OCI-LY1 (cell line): Measurements from ENCODE around the gene KCTD18.
A peak's percentile ranks its signal among the peaks of the same experiment; 100 is the strongest.

ENCODE experiments used
- H2AFZ ChIP-seq: fragments of 200-600 bp; sonication (generic), shearing (Covaris generic); 2 replicates; pipeline ENCODE4 v1.6.0; 2014; ENCODE audit warnings: antibody characterized with exemption, mild to moderate bottlenecking, low read length
- H3F3A ChIP-seq: fragments of 200-600 bp; sonication (generic), shearing (Covaris generic); 2 replicates; pipeline ENCODE4 v1.6.0; 2014; ENCODE audit warnings: mild to moderate bottlenecking, antibody characterized with exemption, low read length, moderate library complexity; ENCODE audit not compliant: insufficient read depth
- H3K27ac ChIP-seq: fragments of 200-600 bp; sonication (generic); 2 replicates; pipeline ENCODE4 v1.5.1; 2014; ENCODE audit warnings: low read length, mixed run types, mild to moderate bottlenecking, low read depth; ENCODE audit not compliant: poor library complexity, severe bottlenecking
- H3K27me3 ChIP-seq: fragments of 200-600 bp; sonication (generic); 2 replicates; pipeline ENCODE4 v1.6.0; 2014; ENCODE audit warnings: antibody characterized with exemption, mild to moderate bottlenecking, low read length, moderate library complexity; ENCODE audit not compliant: insufficient read depth
- H3K36me3 ChIP-seq: fragments of 200-600 bp; sonication (generic); 2 replicates; pipeline ENCODE4 v1.6.1; 2014; ENCODE audit warnings: mild to moderate bottlenecking, antibody characterized with exemption, low read length, moderate library complexity, mixed read lengths; ENCODE audit not compliant: insufficient read depth
- H3K4me1 ChIP-seq: fragments of 200-600 bp; sonication (generic); 2 replicates; pipeline ENCODE4 v1.5.1; 2014; ENCODE audit warnings: mild to moderate bottlenecking, low read length, moderate library complexity; ENCODE audit not compliant: insufficient read depth, severe bottlenecking
- H3K4me2 ChIP-seq: fragments of 200-600 bp; sonication (generic), shearing (Covaris generic); 2 replicates; pipeline ENCODE4 v1.6.1; 2014; ENCODE audit warnings: low read length
- H3K4me3 ChIP-seq: fragments of 200-600 bp; sonication (generic); 2 replicates; pipeline ENCODE4 v1.5.1; 2014; ENCODE audit warnings: low read length, low read depth, mild to moderate bottlenecking, mixed read lengths; ENCODE audit not compliant: poor library complexity, severe bottlenecking
- H3K79me2 ChIP-seq: fragments of 200-600 bp; shearing (Covaris generic); 2 replicates; pipeline ENCODE4 v1.6.1; 2016; ENCODE audit warnings: mixed run types, low read length, mixed read lengths; ENCODE audit not compliant: insufficient read depth
- H3K9ac ChIP-seq: fragments of 200-600 bp; sonication (generic), shearing (Covaris generic); 2 replicates; pipeline ENCODE4 v1.6.1; 2014; ENCODE audit warnings: mild to moderate bottlenecking, low read length, mixed read lengths
- H3K9me2 ChIP-seq: fragments of 200-600 bp; sonication (generic), shearing (Covaris generic); 2 replicates; pipeline ENCODE4 v1.6.1; 2014; ENCODE audit warnings: low read depth, mild to moderate bottlenecking, low read length, mixed read lengths
- H3K9me3 ChIP-seq: fragments of 200-600 bp; shearing (Covaris generic); 2 replicates; pipeline ENCODE4 v1.6.1; 2014; ENCODE audit warnings: low read length, mixed read lengths
- H4K20me1 ChIP-seq: fragments of 200-600 bp; sonication (generic), shearing (Covaris generic); 2 replicates; pipeline ENCODE4 v1.6.0; 2016; ENCODE audit warnings: mild to moderate bottlenecking, low read length; ENCODE audit not compliant: insufficient read depth
- EZH2 ChIP-seq: fragments of 200-600 bp; sonication (generic), shearing (Covaris generic); IDR thresholded peaks from 2 replicates; pipeline ENCODE4 v1.8.0; 2017; ENCODE audit warnings: borderline replicate concordance, mixed run types, mild to moderate bottlenecking, antibody characterized with exemption, low read length, moderate library complexity, mixed read lengths
- TF ChIP-seq, protein P1 (sequence below): fragments of 200-600 bp; sonication (generic), shearing (Covaris generic); IDR thresholded peaks from 2 replicates; pipeline ENCODE4 v1.5.1; 2017; ENCODE audit warnings: mild to moderate bottlenecking, antibody characterized with exemption, low read length, moderate library complexity, mixed read lengths

Gene KCTD18

DNA sequence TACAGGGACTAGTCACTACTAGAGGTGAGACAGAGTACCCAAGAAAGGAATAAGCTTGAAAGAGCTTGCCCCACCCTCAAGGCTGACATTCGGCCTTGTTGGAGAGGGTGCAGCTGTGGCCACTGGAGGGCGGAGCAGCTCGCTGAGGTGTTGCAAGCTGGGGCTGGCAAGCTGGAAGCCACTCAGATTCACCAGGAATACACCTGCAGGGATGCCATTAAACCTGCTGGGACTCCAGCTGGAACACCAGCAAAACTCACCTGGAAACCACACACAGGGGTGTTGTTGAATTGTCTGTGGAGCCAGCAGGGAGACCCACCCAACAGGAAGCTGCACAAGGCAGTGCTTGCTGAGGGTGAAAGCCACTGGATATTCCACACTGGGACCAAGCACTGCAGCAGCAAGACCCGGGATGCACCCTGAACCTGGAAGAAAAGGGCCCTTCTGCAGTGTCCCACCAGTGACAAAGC, 26.1 kb downstream of the KCTD18 start:
- H3K9ac ChIP-seq, result no peak overlapping the region
- no peaks in the 10 kb centered on the region for H3K9me2 ChIP-seq
- H4K20me1 ChIP-seq, result no peaks in the 10 kb centered on the region
- H2AFZ ChIP-seq, result no peak overlapping the region
- no peaks in the 10 kb centered on the region for H3F3A ChIP-seq
- no peak overlapping the region for H3K4me2 ChIP-seq
- H3K4me3 ChIP-seq, result no peak overlapping the region
- H3K4me1 ChIP-seq, result peaks cover 8% of the 10 kb centered on the region
- TF ChIP-seq, protein P1, sequence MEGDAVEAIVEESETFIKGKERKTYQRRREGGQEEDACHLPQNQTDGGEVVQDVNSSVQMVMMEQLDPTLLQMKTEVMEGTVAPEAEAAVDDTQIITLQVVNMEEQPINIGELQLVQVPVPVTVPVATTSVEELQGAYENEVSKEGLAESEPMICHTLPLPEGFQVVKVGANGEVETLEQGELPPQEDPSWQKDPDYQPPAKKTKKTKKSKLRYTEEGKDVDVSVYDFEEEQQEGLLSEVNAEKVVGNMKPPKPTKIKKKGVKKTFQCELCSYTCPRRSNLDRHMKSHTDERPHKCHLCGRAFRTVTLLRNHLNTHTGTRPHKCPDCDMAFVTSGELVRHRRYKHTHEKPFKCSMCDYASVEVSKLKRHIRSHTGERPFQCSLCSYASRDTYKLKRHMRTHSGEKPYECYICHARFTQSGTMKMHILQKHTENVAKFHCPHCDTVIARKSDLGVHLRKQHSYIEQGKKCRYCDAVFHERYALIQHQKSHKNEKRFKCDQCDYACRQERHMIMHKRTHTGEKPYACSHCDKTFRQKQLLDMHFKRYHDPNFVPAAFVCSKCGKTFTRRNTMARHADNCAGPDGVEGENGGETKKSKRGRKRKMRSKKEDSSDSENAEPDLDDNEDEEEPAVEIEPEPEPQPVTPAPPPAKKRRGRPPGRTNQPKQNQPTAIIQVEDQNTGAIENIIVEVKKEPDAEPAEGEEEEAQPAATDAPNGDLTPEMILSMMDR, result peak; percentile 77
- no peak for TF ChIP-seq EZH2
- H3K27ac ChIP-seq, result no peak overlapping the region
- H3K79me2 ChIP-seq, result no peaks in the 10 kb centered on the region
- H3K27me3 ChIP-seq, result no peaks in the 10 kb centered on the region
- H3K36me3 ChIP-seq, result no peaks in the 10 kb centered on the region
- H3K9me3 ChIP-seq, result no peaks in the 10 kb centered on the region

DNA sequence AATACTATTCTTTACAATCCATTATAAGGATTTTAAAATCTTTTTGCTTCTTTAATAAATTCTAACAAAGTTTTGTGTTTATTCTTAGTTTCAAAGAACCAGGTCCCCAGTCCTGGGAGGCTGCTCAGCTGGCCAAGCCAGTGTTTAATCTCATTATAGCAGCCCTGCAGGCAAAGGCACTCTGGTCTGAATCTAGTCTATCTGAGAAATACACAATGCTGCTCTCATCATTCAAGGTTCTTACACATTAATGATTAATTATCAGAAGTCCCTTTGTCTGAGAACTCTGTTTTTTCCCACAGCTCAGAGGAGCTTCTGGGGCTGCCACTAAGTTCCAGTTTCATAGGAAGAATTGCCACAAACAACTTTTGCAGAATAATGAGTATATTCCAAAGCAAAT, 27.7 kb downstream of the KCTD18 start:
- no peak for TF ChIP-seq EZH2
- TF ChIP-seq, protein P1, result no peak
- H3K9me2 ChIP-seq, result no peaks in the 10 kb centered on the region
- peaks cover 21% of the 10 kb centered on the region for H3K4me1 ChIP-seq
- no peak overlapping the region for H3K27ac ChIP-seq
- H2AFZ ChIP-seq, result no peak overlapping the region
- no peaks in the 10 kb centered on the region for H3K9me3 ChIP-seq
- H3K4me2 ChIP-seq, result no peak overlapping the region
- H3K9ac ChIP-seq, result no peak overlapping the region
- no peaks in the 10 kb centered on the region for H3K36me3 ChIP-seq
- H4K20me1 ChIP-seq, result no peaks in the 10 kb centered on the region
- no peaks in the 10 kb centered on the region for H3F3A ChIP-seq
- no peaks in the 10 kb centered on the region for H3K27me3 ChIP-seq
- H3K4me3 ChIP-seq, result no peak overlapping the region
- no peaks in the 10 kb centered on the region; the same call in 1 of the 2 replicates for H3K79me2 ChIP-seq

DNA sequence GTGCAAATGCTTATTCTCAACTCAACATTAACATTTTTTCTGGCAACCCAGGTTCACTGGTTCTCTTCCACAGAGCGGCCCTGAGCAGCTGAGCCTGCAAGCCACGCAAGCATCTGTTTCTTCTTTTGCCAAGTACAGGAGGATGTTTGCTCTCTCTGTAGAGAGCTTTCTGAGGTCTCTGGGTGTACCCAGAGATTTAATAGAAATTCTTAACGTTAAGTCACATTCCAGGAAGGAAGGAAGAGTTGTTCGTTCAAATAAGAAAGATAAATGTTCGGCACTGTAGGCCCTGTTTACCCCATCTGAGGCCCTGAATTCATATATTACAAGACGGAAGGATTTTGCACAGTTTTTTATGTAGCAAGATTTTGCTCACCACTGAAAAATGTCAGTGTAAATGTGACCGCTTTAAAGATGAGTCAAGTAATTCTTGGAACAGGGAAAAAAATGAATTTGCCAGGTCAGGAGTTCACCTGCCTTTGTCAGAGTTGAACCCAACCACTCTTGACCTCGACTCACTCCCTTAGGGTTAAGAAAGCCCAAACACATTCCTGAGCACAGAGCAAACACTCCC, 30.1 kb downstream of the KCTD18 start:
- no peak overlapping the region for H3K4me3 ChIP-seq
- H3K4me2 ChIP-seq, result no peak overlapping the region
- no peaks in the 10 kb centered on the region; the same call in 1 of the 2 replicates for H3K79me2 ChIP-seq
- no peaks in the 10 kb centered on the region for H3K27me3 ChIP-seq
- no peaks in the 10 kb centered on the region for H3F3A ChIP-seq
- no peaks in the 10 kb centered on the region for H3K36me3 ChIP-seq
- H3K27ac ChIP-seq, result no peak overlapping the region
- no peaks in the 10 kb centered on the region for H3K9me3 ChIP-seq
- no peaks in the 10 kb centered on the region for H3K9me2 ChIP-seq
- H4K20me1 ChIP-seq, result no peaks in the 10 kb centered on the region
- TF ChIP-seq, protein P1, result no peak
- TF ChIP-seq EZH2, result no peak
- H3K4me1 ChIP-seq, result peaks cover 32% of the 10 kb centered on the region
- H2AFZ ChIP-seq, result no peak overlapping the region
- H3K9ac ChIP-seq, result no peak overlapping the region
